GM21717 (cell line): ENCODE results near the gene PSMF1.
"Not testable (repeated sequence)": the region's sequence is repeated elsewhere in the genome, so short reads cannot be mapped to it uniquely, and the experiment has no call there.

Source experiments
- ATAC-seq: cut with Tn5 transposase; IDR thresholded peaks from one replicate; pipeline ENCODE4 v1.9.1; 2021; ENCODE audit warnings: mild to moderate bottlenecking, moderate library complexity; ENCODE audit not compliant: unreplicated experiment

The PSMF1 gene

DNA sequence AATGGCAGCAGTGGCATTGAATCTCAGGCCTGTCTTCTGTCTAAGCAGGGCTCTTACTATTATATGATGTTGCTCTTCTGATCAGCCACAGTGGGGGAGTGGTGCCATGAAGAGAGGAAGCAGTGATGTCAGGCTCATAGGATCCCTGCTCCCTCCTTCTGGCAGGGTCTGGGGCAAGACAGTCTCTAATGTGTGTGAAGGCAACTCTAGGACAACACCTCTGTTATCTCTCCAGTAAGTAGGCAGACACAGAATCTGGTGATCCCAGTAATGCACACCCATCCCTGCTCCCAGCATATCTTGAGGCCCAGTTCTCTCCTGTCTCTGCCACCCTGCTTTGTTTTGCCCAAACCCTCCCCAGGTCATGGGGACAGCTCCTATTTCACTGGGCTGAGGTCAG lies 93.6 kb downstream of the PSMF1 start:
- ATAC-seq, result no peak

DNA sequence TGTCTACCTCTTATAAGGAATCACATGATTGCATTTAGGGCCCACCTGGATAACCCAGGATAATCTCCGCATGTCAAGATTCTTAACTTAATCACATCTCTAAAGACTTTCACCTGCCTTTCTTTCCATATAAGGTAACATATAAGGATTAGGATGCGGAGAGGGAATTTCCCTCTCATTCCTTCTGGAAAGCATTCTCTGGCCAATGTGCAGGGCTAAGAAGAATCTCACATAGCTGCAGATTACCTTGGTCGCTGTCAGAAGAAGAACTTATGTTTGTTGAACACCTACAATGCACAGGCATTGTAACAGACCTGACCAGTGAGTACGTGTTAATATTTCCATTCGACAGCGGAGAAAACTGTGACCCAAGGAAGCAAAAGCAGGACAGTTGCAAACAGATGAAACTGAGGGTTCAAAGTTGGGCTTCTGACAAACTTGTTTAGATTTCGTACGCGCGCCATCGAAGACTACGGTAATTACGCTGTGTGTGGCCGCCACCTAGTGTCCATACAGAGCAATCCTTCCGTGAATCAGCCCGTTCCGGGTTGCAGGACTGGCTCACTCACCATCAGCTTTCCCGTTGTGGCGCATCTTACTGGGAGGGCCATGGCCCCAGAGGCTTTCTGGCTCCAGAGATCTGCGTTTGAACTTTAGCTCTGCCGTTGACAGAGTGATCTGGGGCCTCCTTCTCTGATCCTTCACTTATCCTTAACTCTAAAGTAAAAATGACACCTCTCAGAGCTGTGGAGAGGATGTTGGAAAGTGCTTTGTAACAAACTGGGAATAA lies 94.4 kb downstream of the PSMF1 start:
- ATAC-seq, result no peak

DNA sequence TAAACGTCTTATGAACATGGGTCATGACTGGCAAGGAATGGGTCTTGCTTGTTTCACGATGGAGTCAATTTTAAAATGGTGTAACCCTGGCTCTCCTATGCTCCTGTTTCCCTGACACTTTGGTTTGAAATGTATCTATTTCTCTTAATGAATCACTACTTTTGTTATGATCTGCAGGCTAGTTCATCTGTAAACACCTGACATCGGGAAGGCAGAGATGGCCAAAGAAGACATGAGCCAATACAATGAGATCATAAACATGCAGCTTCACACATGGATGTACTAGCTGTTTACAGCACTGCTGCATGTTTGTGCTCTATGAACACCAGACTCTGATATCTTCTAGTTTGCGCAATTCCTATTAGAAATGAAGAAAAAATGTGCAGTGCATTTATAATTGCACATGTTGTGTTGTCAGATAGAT lies 96.4 kb downstream of the PSMF1 start:
- no peak for ATAC-seq

DNA sequence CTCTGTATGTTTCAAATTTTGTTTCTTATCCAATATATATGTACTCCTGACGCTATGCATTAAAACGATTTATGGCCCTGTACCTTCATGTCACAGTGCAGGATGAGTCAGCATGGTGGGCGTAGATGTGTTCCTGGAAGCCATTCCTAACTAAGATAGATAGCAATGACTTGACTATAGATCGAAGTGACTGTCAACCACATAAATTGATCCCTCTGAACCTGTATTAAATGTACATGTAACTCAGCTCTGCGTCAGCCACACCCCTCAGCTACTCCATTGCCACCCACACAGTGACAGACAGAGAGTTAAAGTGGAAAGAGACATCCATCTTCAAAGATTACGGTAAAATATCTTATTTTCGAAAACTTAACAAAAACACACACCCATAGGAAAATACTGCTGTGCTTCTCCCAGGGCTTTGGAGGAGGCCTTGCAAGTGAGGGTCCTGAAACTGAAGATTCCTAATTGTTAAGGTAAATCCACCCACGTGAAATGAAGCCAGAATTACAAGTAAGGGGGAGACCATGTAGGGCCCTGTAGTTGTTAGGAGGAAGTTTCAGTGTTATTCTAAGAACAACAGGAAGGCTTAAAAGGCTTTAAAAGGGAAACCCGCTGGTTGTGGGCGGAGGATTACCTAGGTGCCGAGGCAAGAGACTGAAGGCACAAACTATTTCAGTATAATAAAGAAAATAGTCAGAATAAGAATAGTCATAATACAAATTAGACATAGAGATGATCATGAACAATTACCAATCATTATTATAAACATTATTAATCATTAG lies 97.2 kb downstream of the PSMF1 start:
- ATAC-seq, result no peak

DNA sequence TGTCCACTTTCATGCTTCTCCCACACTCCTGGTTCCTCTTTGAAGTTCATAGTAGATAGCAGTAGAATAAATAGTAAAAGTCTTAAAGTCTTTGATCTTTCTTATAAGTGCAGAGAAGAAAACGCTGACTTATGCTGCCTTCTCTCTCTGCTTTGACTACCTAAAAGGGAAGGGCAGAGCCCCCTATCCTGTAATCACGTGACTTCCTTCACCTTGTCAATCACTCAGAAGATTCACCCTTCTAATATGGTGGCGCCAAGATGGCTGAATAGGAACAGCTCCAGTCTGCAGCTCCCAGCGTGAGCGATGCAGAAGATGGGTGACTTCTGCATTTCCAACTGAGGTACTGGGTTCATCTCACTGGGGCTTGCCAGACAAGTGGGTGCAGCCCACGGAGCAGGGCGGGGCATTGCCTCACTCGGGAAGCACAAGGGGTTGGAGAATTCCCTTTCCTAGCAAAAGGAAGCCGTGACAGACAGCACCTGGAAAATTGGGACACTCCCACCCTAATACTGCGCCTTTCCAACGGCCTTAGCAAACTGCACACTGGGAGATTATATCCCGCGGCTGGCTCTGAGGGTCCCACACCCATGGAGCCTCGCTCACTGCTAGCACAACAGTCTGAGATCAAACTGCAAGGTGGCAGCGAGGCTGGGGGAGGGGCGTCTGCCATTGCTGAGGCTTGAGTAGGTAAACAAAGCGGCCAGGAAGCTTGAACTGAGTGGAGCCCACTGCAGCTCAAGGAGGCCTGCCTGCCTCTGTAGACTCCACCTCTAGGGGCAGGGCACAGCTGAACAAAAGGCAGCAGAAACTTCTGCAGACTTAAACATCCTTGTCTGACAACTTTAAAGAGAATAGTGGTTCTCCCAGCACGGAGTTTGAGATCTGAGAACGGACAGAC lies 98.4 kb downstream of the PSMF1 start:
- not testable (repeated sequence) for ATAC-seq
